GM19397 (cell line): Measurements from ENCODE around the gene CFAP119.

ENCODE experiments used
- ATAC-seq: cut with Tn5 transposase; IDR thresholded peaks from one replicate; pipeline ENCODE4 v1.9.1; 2021; ENCODE audit warnings: mild to moderate bottlenecking, moderate library complexity; ENCODE audit not compliant: unreplicated experiment

CFAP119 gene

GRCh38 chr16:30762991-30763725 is 1.3 kb upstream of the CFAP119 start:
- no peak for ATAC-seq

- ATAC-seq, result peak; percentile 27
Observed at GRCh38 chr16:30761427-30761927, 385 bp downstream of the CFAP119 start.

GRCh38 chr16:30760577-30761426 is 1.1 kb downstream of the CFAP119 start:
- no peak for ATAC-seq

- no peak for ATAC-seq
Observed at GRCh38 chr16:30760001-30760559, 1.8 kb downstream of the CFAP119 start.

DNA sequence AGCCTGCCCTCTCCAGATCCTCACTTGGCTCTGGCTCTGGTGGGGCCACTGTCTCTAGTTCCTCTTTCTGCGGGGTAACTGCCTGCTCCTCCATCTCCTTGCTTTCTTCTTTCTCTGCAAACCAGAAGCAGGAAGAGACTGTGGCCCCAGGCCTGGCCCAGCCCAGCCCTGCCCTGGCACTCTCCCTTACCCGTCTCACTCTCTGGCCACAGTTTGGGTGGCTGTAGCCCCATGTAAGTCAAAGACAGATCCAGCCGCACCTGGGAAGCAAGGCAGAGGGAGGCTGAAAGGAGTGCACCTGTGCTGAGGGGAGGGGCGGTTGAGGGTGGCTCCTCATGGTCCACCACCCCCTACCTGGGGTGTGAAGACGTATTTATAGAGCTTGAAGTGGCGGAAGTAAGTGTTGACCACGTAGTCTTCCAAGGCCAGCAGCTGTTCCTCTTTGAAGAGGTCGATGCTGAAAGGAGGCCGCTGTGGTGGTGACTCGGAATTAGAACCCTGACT is 2.8 kb downstream of the CFAP119 start:
- no peak for ATAC-seq

GRCh38 chr16:30757316-30757715 is 4.5 kb downstream of the CFAP119 start:
- ATAC-seq, result no peak

DNA sequence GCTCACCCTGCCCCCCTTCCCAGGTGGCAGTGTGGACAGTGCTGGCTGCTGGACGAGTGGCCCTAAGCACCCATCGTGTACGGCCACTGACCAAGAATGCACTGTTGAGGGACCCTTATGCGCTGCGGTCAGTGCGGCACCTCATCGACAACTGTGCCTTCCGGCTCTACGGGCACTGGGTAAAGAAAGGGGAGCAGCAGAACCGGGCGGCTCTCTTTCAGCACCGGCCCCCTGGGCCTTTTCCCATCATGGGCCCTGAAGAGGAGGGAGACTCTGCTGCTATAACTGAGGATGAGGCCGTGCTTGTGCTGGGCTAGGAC is 5.1 kb downstream of the CFAP119 start:
- ATAC-seq, result no peak

- no peak for ATAC-seq
Observed at GRCh38 chr16:30755955-30756780, 5.7 kb downstream of the CFAP119 start.

DNA sequence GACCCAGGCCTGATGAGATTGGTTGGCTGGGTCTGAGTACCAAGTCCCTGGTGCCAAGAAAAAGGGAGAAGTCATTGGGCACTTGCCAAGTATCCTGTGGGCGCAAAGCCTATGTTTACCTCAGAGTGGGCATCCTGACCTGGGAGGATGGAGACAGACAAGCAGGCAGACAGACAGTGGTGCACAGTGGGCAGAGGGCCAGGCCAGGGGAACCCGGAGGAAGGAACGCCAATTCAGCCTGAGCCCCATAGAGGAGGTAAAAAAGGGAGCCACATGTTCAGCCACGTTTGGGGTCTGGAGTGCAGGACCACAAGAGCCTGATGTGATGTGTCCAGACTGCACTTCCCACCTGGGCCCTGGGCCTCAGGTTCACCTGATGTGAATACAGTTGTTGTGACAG is 8.3 kb downstream of the CFAP119 start:
- no peak for ATAC-seq

DNA sequence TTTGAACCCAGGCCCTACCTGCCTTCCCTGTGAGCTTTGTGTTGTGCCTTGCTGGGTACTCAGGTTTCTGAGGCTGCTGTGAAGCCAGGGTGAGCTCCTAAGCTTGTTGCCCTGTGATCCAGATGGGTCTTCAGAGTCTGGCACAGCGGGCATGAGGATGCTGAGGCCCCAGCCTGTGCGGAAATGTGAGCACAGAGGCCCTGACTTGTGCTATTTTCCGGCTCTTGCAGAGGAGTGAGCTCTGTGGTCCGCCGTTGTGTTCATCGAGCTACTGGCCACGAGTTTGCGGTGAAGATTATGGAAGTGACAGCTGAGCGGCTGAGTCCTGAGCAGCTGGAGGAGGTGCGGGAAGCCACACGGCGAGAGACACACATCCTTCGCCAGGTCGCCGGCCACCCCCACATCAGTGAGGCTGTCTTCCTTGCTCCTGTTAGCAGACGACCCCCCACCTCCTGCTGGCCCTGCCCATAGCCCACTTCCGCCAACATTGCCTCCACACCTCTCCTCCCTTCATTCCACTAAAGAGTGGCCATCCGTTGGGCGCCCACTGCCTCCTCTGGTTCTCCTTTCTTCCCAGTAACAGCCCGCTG is 10.9 kb downstream of the CFAP119 start:
- ATAC-seq, result no peak

- ATAC-seq, result no peak
Observed at GRCh38 chr16:30750201-30750600, 11.7 kb downstream of the CFAP119 start.

DNA sequence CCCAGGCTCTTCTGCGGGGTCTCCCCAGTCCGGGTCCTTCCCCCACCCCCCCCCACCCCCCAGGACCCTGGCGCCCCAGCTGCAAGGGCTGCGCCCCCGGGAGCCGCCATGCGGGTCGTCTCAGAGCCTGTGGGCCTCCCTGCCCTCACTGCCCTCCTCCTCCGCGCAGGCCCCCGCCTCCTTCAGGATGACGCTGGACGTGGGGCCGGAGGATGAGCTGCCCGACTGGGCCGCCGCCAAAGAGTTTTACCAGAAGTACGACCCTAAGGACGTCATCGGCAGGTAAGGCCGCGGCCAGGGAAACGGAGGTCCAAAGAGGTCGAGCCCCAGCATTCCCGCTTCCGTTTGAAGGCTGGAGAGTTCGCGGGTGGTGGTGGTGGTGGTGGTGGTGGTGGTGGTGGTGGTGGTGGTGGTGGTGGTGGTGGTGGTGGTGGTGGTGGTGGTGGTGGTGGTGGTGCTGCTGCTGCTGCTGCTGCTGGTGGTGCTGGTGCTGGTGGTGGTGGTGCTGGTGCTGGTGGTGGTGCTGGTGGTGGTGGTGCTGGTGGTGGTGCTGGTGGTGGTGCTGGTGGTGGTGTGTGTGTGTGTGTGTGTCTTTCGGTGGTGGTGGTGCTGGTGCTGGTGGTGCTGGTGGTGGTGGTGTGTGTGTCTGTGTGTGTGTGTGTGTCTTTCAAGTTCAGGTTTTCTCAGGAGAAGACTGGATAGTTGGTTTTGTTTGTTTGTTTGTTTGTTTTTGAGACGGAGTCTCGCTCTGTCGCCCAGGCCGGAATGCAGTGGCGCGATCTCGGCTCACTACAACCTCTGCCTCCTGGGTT is 13.0 kb downstream of the CFAP119 start:
- peak; percentile 14 for ATAC-seq

- peak; percentile 98 for ATAC-seq
Observed at GRCh38 chr16:30747799-30748633, 13.8 kb downstream of the CFAP119 start, which contains the start of gene PHKG2. Gene PHKG2, plus strand, starts transcription at chr16:30748425. Its CDS starts 396 bp downstream, at chr16:30748821.

- ATAC-seq, result no peak
Observed at GRCh38 chr16:30747331-30747730, 14.5 kb downstream of the CFAP119 start.

DNA sequence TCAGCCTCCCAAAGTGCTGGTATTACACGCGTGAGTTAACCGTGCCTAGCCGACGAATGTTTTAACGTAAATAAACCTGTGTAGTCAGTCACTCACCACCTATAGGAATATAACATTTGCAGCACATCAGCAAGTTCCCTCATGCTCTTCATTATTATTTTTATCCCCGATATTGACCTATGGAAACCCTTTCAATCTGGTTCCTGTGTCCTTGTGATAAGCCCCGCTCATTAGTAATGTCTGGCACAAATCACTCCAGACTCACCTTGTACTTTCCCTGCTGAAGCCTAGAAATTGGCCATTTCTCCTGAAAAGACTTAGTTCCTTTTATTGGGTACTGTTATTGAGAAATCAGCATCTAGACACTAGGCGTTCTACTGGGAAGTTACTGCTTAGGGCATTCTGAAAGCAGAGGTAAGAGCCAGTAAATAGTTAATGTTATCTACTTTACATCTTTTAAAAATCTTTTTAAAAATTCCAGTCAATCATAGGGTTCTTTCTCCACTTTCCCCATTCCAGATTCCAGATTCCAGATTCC is 15.2 kb downstream of the CFAP119 start:
- no peak for ATAC-seq

DNA sequence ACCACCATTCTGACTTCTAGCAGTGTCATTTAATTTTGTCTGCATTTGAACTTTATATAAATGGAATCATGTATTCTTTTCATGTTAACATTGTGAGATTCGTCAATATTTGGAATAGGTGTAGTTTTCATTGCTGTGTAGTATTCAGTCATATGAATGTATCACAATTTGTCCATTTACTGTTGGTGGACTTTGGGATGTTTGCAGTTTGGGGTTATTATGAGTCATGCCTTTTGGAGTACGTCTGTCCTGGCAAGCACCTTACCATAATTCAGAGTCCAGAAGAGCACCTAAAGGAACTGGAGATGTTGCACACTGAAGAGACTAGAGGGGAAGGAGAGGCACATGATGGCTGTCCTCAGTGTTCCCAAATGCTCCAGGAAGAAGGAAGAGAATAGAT is 16.8 kb downstream of the CFAP119 start:
- ATAC-seq, result no peak

DNA sequence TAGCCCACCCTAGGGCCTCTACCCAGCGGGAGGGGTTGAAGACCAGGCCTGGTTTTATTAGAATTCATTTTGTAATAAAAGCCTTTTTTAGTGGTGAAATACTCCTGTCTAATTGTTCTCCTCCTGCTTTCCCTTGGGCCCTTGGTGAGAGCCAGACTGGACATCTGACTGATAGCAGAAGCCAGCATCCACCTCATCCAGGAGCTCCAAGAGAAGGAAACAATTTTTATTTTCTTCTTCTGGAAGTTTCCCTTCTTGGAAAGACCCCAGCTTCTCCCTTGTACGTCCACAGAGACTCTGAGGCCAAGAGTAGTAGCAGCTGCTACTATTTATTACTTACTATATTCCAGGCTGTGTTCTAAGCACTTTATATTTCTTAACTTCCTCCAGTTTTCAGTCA is 17.7 kb downstream of the CFAP119 start:
- no peak for ATAC-seq

- no peak for ATAC-seq
Observed at GRCh38 chr16:30743716-30744115, 18.1 kb downstream of the CFAP119 start.
